Measurements from ENCODE around the gene FAM209B.
"Not testable (repeated sequence)": the region's sequence is repeated elsewhere in the genome, so short reads cannot be mapped to it uniquely, and the experiment has no call there.

Gene FAM209B

GRCh38 chr20:56542489-56543030 lies 9.5 kb downstream of the FAM209B start:
- Histone ChIP-seq H3K9me3 (replicated peaks; ENCODE audit: low read length) (no peaks in the 10 kb centered on the region), H3K4me2 (ENCODE audit: low read length) (no peak overlapping the region)

GRCh38 chr20:56551571-56551970 lies 18.5 kb downstream of the FAM209B start:
- H3K9me3 ChIP-seq (replicated peaks; ENCODE audit: low read length) = no peaks in the 10 kb centered on the region
- no peak overlapping the region for H3K9ac ChIP-seq (ENCODE audit: low read depth, low read length)
- no peak overlapping the region for H3K4me3 ChIP-seq (ENCODE audit: low read length)
- peaks cover 7% of the 10 kb centered on the region for H3K27me3 ChIP-seq (ENCODE audit: control insufficient read depth, insufficient read depth, low read length)
- no peak overlapping the region for H3K4me2 ChIP-seq (ENCODE audit: low read length)
- H3K36me3 ChIP-seq (ENCODE audit: insufficient read depth, low read length) = no peaks in the 10 kb centered on the region
- peaks cover 4% of the 10 kb centered on the region for H3K4me1 ChIP-seq (ENCODE audit: control insufficient read depth, insufficient read depth, low read length)

More at GRCh38 chr20:56542489-56543030, 9.5 kb downstream of the FAM209B start:
- H3K4me1 ChIP-seq (ENCODE audit: control insufficient read depth, insufficient read depth, low read length) = no peaks in the 10 kb centered on the region
- no peak overlapping the region for H3K4me3 ChIP-seq (ENCODE audit: low read length)
- H3K27me3 ChIP-seq (ENCODE audit: control insufficient read depth, insufficient read depth, low read length) = no peaks in the 10 kb centered on the region
- no peaks in the 10 kb centered on the region for H3K36me3 ChIP-seq (ENCODE audit: insufficient read depth, low read length)
- H3K9ac ChIP-seq (ENCODE audit: low read depth, low read length) = no peak overlapping the region

- peaks cover 7% of the 10 kb centered on the region for H3K27me3 ChIP-seq (ENCODE audit: control insufficient read depth, insufficient read depth, low read length)
- H3K9me3 ChIP-seq (replicated peaks; ENCODE audit: low read length) = no peaks in the 10 kb centered on the region
- H3K4me1 ChIP-seq (ENCODE audit: control insufficient read depth, insufficient read depth, low read length) = peaks cover 4% of the 10 kb centered on the region
- H3K4me2 ChIP-seq (ENCODE audit: low read length) = no peak overlapping the region
- H3K4me3 ChIP-seq (ENCODE audit: low read length) = no peak overlapping the region
- H3K36me3 ChIP-seq (ENCODE audit: insufficient read depth, low read length) = no peaks in the 10 kb centered on the region
- no peak overlapping the region for H3K9ac ChIP-seq (ENCODE audit: low read depth, low read length)
These were observed 20.0 kb downstream of the FAM209B start for GRCh38 chr20:56552911-56553629.

- Histone ChIP-seq H3K4me2 (ENCODE audit: low read length) (no peak overlapping the region), H3K4me1 (ENCODE audit: control insufficient read depth, insufficient read depth, low read length) (peaks cover 4% of the 10 kb centered on the region), H3K4me3 (ENCODE audit: low read length) (no peak overlapping the region), H3K27me3 (ENCODE audit: control insufficient read depth, insufficient read depth, low read length) (peaks cover 7% of the 10 kb centered on the region), H3K9me3 (replicated peaks; ENCODE audit: low read length) (no peaks in the 10 kb centered on the region), H3K36me3 (ENCODE audit: insufficient read depth, low read length) (no peaks in the 10 kb centered on the region), H3K9ac (ENCODE audit: low read depth, low read length) (no peak overlapping the region)
These were observed 21.8 kb downstream of the FAM209B start for GRCh38 chr20:56554869-56555268.

GRCh38 chr20:56558968-56559367 lies 25.9 kb downstream of the FAM209B start:
- Histone ChIP-seq H3K27me3 (ENCODE audit: control insufficient read depth, insufficient read depth, low read length) (no peaks in the 10 kb centered on the region), H3K9me3 (replicated peaks; ENCODE audit: low read length) (no peaks in the 10 kb centered on the region), H3K4me2 (ENCODE audit: low read length) (no peak overlapping the region), H3K4me3 (ENCODE audit: low read length) (no peak overlapping the region), H3K4me1 (ENCODE audit: control insufficient read depth, insufficient read depth, low read length) (peaks cover 4% of the 10 kb centered on the region), H3K36me3 (ENCODE audit: insufficient read depth, low read length) (no peaks in the 10 kb centered on the region), H3K9ac (ENCODE audit: low read depth, low read length) (no peak overlapping the region)

GRCh38 chr20:56564526-56564925 lies 31.5 kb downstream of the FAM209B start:
- H3K9me3 ChIP-seq (replicated peaks; ENCODE audit: low read length); H3K27me3 ChIP-seq (ENCODE audit: control insufficient read depth, insufficient read depth, low read length); H3K36me3 ChIP-seq (ENCODE audit: insufficient read depth, low read length); H3K9ac ChIP-seq (ENCODE audit: low read depth, low read length); H3K4me1 ChIP-seq (ENCODE audit: control insufficient read depth, insufficient read depth, low read length); H3K4me3 ChIP-seq (ENCODE audit: low read length); H3K4me2 ChIP-seq (ENCODE audit: low read length): not testable (repeated sequence)

- Histone ChIP-seq H3K4me1 (ENCODE audit: control insufficient read depth, insufficient read depth, low read length) (no peaks in the 10 kb centered on the region), H3K4me2 (ENCODE audit: low read length) (no peak overlapping the region), H3K9me3 (replicated peaks; ENCODE audit: low read length) (no peaks in the 10 kb centered on the region), H3K36me3 (ENCODE audit: insufficient read depth, low read length) (no peaks in the 10 kb centered on the region), H3K27me3 (ENCODE audit: control insufficient read depth, insufficient read depth, low read length) (no peaks in the 10 kb centered on the region), H3K4me3 (ENCODE audit: low read length) (no peak overlapping the region), H3K9ac (ENCODE audit: low read depth, low read length) (no peak overlapping the region)
These were observed 32.5 kb downstream of the FAM209B start for GRCh38 chr20:56565511-56565910.

GRCh38 chr20:56566621-56567020 lies 33.6 kb downstream of the FAM209B start:
- no peak overlapping the region for H3K4me2 ChIP-seq (ENCODE audit: low read length)
- H3K4me3 ChIP-seq (ENCODE audit: low read length) = no peak overlapping the region
- H3K36me3 ChIP-seq (ENCODE audit: insufficient read depth, low read length) = no peaks in the 10 kb centered on the region
- H3K4me1 ChIP-seq (ENCODE audit: control insufficient read depth, insufficient read depth, low read length) = no peaks in the 10 kb centered on the region
- H3K9ac ChIP-seq (ENCODE audit: low read depth, low read length) = no peak overlapping the region
- H3K27me3 ChIP-seq (ENCODE audit: control insufficient read depth, insufficient read depth, low read length) = no peaks in the 10 kb centered on the region
- H3K9me3 ChIP-seq (replicated peaks; ENCODE audit: low read length) = no peaks in the 10 kb centered on the region

- Histone ChIP-seq H3K9me3 (replicated peaks; ENCODE audit: low read length) (no peaks in the 10 kb centered on the region), H3K4me3 (ENCODE audit: low read length) (no peak overlapping the region), H3K27me3 (ENCODE audit: control insufficient read depth, insufficient read depth, low read length) (no peaks in the 10 kb centered on the region), H3K9ac (ENCODE audit: low read depth, low read length) (no peak overlapping the region), H3K4me2 (ENCODE audit: low read length) (no peak overlapping the region), H3K36me3 (ENCODE audit: insufficient read depth, low read length) (no peaks in the 10 kb centered on the region), H3K4me1 (ENCODE audit: control insufficient read depth, insufficient read depth, low read length) (no peaks in the 10 kb centered on the region)
These were observed 37.8 kb downstream of the FAM209B start for GRCh38 chr20:56570832-56571231.

GRCh38 chr20:56572172-56572571 lies 39.1 kb downstream of the FAM209B start:
- Histone ChIP-seq H3K4me2 (ENCODE audit: low read length) (no peak overlapping the region), H3K9me3 (replicated peaks; ENCODE audit: low read length) (no peaks in the 10 kb centered on the region), H3K4me3 (ENCODE audit: low read length) (no peak overlapping the region), H3K4me1 (ENCODE audit: control insufficient read depth, insufficient read depth, low read length) (no peaks in the 10 kb centered on the region), H3K36me3 (ENCODE audit: insufficient read depth, low read length) (no peaks in the 10 kb centered on the region), H3K27me3 (ENCODE audit: control insufficient read depth, insufficient read depth, low read length) (no peaks in the 10 kb centered on the region), H3K9ac (ENCODE audit: low read depth, low read length) (no peak overlapping the region)

- no peak overlapping the region for H3K9ac ChIP-seq (ENCODE audit: low read depth, low read length)
- H3K4me3 ChIP-seq (ENCODE audit: low read length) = no peak overlapping the region
- H3K4me1 ChIP-seq (ENCODE audit: control insufficient read depth, insufficient read depth, low read length) = no peaks in the 10 kb centered on the region
- no peaks in the 10 kb centered on the region for H3K9me3 ChIP-seq (replicated peaks; ENCODE audit: low read length)
- H3K27me3 ChIP-seq (ENCODE audit: control insufficient read depth, insufficient read depth, low read length) = no peaks in the 10 kb centered on the region
- no peak overlapping the region for H3K4me2 ChIP-seq (ENCODE audit: low read length)
- H3K36me3 ChIP-seq (ENCODE audit: insufficient read depth, low read length) = no peaks in the 10 kb centered on the region
These were observed 40.9 kb downstream of the FAM209B start for GRCh38 chr20:56573986-56574385.

- no peaks in the 10 kb centered on the region for H3K27me3 ChIP-seq (ENCODE audit: control insufficient read depth, insufficient read depth, low read length)
- no peak overlapping the region for H3K4me3 ChIP-seq (ENCODE audit: low read length)
- H3K4me2 ChIP-seq (ENCODE audit: low read length) = no peak overlapping the region
- no peaks in the 10 kb centered on the region for H3K36me3 ChIP-seq (ENCODE audit: insufficient read depth, low read length)
- no peak overlapping the region for H3K9ac ChIP-seq (ENCODE audit: low read depth, low read length)
- no peaks in the 10 kb centered on the region for H3K9me3 ChIP-seq (replicated peaks; ENCODE audit: low read length)
- H3K4me1 ChIP-seq (ENCODE audit: control insufficient read depth, insufficient read depth, low read length) = no peaks in the 10 kb centered on the region
These were observed 41.6 kb downstream of the FAM209B start for GRCh38 chr20:56574531-56575142.

Data from skeletal muscle satellite cell (primary cell).